OCI-LY3 (cell line): ENCODE data around the gene ST6GAL1.
A peak's percentile ranks its signal among the peaks of the same experiment; 100 is the strongest.
"Not testable (repeated sequence)": the region's sequence is repeated elsewhere in the genome, so short reads cannot be mapped to it uniquely, and the experiment has no call there.

ENCODE experiments used
- H2AFZ ChIP-seq: fragments of 200-600, 300-600 bp; shearing (Covaris generic); 2 replicates; pipeline ENCODE4 v1.6.0; 2014; ENCODE audit warnings: antibody characterized with exemption, low read depth, low read length
- H3K27ac ChIP-seq: fragments of 200-600, 300-600 bp; sonication (generic); 2 replicates; pipeline ENCODE4 v1.5.1; 2014; ENCODE audit warnings: mild to moderate bottlenecking, low read length, moderate library complexity, mixed read lengths
- H3K27me3 ChIP-seq: fragments of 200-600, 300-600 bp; sonication (generic); 2 replicates; pipeline ENCODE4 v1.6.1; 2014; ENCODE audit warnings: low read depth, low read length, mixed read lengths
- H3K36me3 ChIP-seq: fragments of 200-600, 300-600 bp; sonication (generic); replicated peaks from 2 replicates; pipeline ENCODE3; 2014; ENCODE audit warnings: low read depth, low read length, mixed read lengths
- H3K4me1 ChIP-seq: fragments of 300-600, 200-600 bp; sonication (generic); 2 replicates; pipeline ENCODE4 v1.6.1; 2014; ENCODE audit warnings: low read length, mixed read lengths
- H3K4me2 ChIP-seq: fragments of 200-600, 300-600 bp; sonication (generic); 2 replicates; pipeline ENCODE4 v1.6.1; 2014; ENCODE audit warnings: low read length, mixed read lengths
- H3K4me3 ChIP-seq: fragments of 300-600, 200-600 bp; sonication (generic); 2 replicates; pipeline ENCODE4 v1.5.1; 2014; ENCODE audit warnings: antibody characterized with exemption, mild to moderate bottlenecking, low read length, moderate library complexity
- H3K79me2 ChIP-seq: fragments of 300-600, 200-600 bp; shearing (Covaris generic); 2 replicates; pipeline ENCODE4 v1.6.1; 2014; ENCODE audit warnings: mild to moderate bottlenecking, low read length, mixed read lengths
- H3K9ac ChIP-seq: fragments of 300-600, 200-600 bp; shearing (Covaris generic); 2 replicates; pipeline ENCODE4 v1.6.0; 2014; ENCODE audit warnings: mild to moderate bottlenecking, low read length, moderate library complexity
- H3K9me3 ChIP-seq: fragments of 200-600, 300-600 bp; shearing (Covaris generic); 2 replicates; pipeline ENCODE4 v1.6.1; 2014; ENCODE audit warnings: low read length, mixed read lengths; ENCODE audit not compliant: insufficient read depth
- H4K20me1 ChIP-seq: fragments of 200-600, 300-600 bp; sonication (generic); 2 replicates; pipeline ENCODE4 v1.6.1; 2016; ENCODE audit warnings: low read length, mixed read lengths; ENCODE audit not compliant: insufficient read depth
- CTCF ChIP-seq: fragments of 200-600, 300-600 bp; sonication (generic); IDR thresholded peaks from 2 replicates; pipeline ENCODE4 v1.5.1; 2014; ENCODE audit warnings: antibody characterized with exemption, low read length, low read depth
- EZH2phosphoT487 ChIP-seq: fragments of 200-600 bp; shearing (Covaris generic); IDR thresholded peaks from 2 replicates; pipeline ENCODE4 v1.6.1; 2018; ENCODE audit warnings: antibody characterized with exemption, mixed run types, low read depth

ST6GAL1 gene

GRCh38 chr3:187021748-187022402, 91.5 kb downstream of the ST6GAL1 start:
- Histone ChIP-seq H3K27ac (peak overlapping the region; percentile 73), H3K9me3 (peaks cover 8% of the 10 kb centered on the region; the same call in 1 of the 2 replicates), H3K4me3 (peak overlapping the region; percentile 75), H3K79me2 (peaks cover 86% of the 10 kb centered on the region), H3K9ac (peak overlapping the region; percentile 74), H3K4me2 (peak overlapping the region; percentile 70), H2AFZ (no peak overlapping the region), H4K20me1 (no peaks in the 10 kb centered on the region; the same call in 1 of the 2 replicates), H3K27me3 (no peaks in the 10 kb centered on the region), H3K36me3 (peaks cover 30% of the 10 kb centered on the region), H3K4me1 (peaks cover 80% of the 10 kb centered on the region)
- TF ChIP-seq CTCF (no peak), EZH2phosphoT487 (no peak)

- H3K9ac ChIP-seq, result peak overlapping the region; percentile 74
- H3K4me2 ChIP-seq, result peak overlapping the region; percentile 70
- no peak overlapping the region for H2AFZ ChIP-seq
- H3K79me2 ChIP-seq, result peaks cover 85% of the 10 kb centered on the region
- H3K9me3 ChIP-seq, result peaks cover 8% of the 10 kb centered on the region; the same call in 1 of the 2 replicates
- peak overlapping the region; percentile 73 for H3K27ac ChIP-seq
- peaks cover 28% of the 10 kb centered on the region for H3K36me3 ChIP-seq
- peaks cover 4% of the 10 kb centered on the region; the same call in 1 of the 2 replicates for H4K20me1 ChIP-seq
- TF ChIP-seq EZH2phosphoT487 (no peak), CTCF (no peak)
- peak overlapping the region; percentile 75 for H3K4me3 ChIP-seq
- H3K4me1 ChIP-seq, result peaks cover 80% of the 10 kb centered on the region
- H3K27me3 ChIP-seq, result no peaks in the 10 kb centered on the region
These were observed 92.2 kb downstream of the ST6GAL1 start for GRCh38 chr3:187022403-187023029.

- Histone ChIP-seq H3K79me2 (peaks cover 86% of the 10 kb centered on the region), H3K4me1 (peaks cover 80% of the 10 kb centered on the region), H3K36me3 (peaks cover 22% of the 10 kb centered on the region), H3K27ac (peak overlapping the region; percentile 73), H3K4me3 (peak overlapping the region; percentile 75), H4K20me1 (peaks cover 12% of the 10 kb centered on the region; the same call in 1 of the 2 replicates), H3K4me2 (peak overlapping the region; percentile 70)
- not testable (repeated sequence) for H3K9me3 ChIP-seq, H3K9ac ChIP-seq, H3K27me3 ChIP-seq, H2AFZ ChIP-seq
These were observed 93.0 kb downstream of the ST6GAL1 start for GRCh38 chr3:187023340-187023739.

- H3K4me3 ChIP-seq, result peak overlapping the region; percentile 69
These were observed 94.4 kb downstream of the ST6GAL1 start for GRCh38 chr3:187024536-187025226.

More at GRCh38 chr3:187024536-187025226, 94.4 kb downstream of the ST6GAL1 start:
- Histone ChIP-seq H2AFZ (no peak overlapping the region), H3K27ac (peak overlapping the region; percentile 78), H3K9ac (peak overlapping the region; percentile 74), H3K4me1 (peaks cover 84% of the 10 kb centered on the region), H3K4me2 (peak overlapping the region; percentile 67), H3K79me2 (peaks cover 86% of the 10 kb centered on the region), H4K20me1 (peaks cover 25% of the 10 kb centered on the region; the same call in 1 of the 2 replicates), H3K36me3 (peaks cover 23% of the 10 kb centered on the region), H3K9me3 (peaks cover 8% of the 10 kb centered on the region; the same call in 1 of the 2 replicates), H3K27me3 (no peaks in the 10 kb centered on the region)
- TF ChIP-seq EZH2phosphoT487 (no peak), CTCF (no peak)
